ENCODE results near the gene SPO11.
A peak's percentile ranks its signal among the peaks of the same experiment; 100 is the strongest.

Gene SPO11

GRCh38 chr20:57298457-57298856 lies 31.1 kb upstream of the SPO11 start:
- no peaks in the 10 kb centered on the region for H3K27me3 ChIP-seq (ENCODE audit: control insufficient read depth, low read length)
- no peak overlapping the region for H3K4me3 ChIP-seq (ENCODE audit: low read length)
- H3K27ac ChIP-seq (ENCODE audit: low read depth, low read length), result peak overlapping the region; percentile 38
- no peaks in the 10 kb centered on the region for H3K9me2 ChIP-seq (replicated peaks; ENCODE audit: control insufficient read depth, low read length)
- peaks cover 9% of the 10 kb centered on the region for H3F3A ChIP-seq (ENCODE audit: control insufficient read depth, insufficient read depth)
- no peaks in the 10 kb centered on the region for H4K20me1 ChIP-seq (ENCODE audit: control insufficient read depth, insufficient read depth, low read depth, low read length)
- peak overlapping the region; percentile 41 for H3K4me2 ChIP-seq (ENCODE audit: low read length)
- H3K36me3 ChIP-seq (ENCODE audit: control insufficient read depth, low read length), result no peaks in the 10 kb centered on the region
- H3K4me1 ChIP-seq (ENCODE audit: control insufficient read depth, low read length), result peaks cover 38% of the 10 kb centered on the region
- H3K9me3 ChIP-seq (ENCODE audit: control insufficient read depth, insufficient read depth, low read length), result no peaks in the 10 kb centered on the region
- TF ChIP-seq EZH2phosphoT487 (IDR thresholded peaks at IDR 0.05; ENCODE audit: borderline replicate concordance, low read length) (no peak), CTCF (IDR thresholded peaks at IDR 0.05; ENCODE audit: low read depth, low read length, poor library complexity, severe bottlenecking) (no peak)
- H3K79me2 ChIP-seq (ENCODE audit: control insufficient read depth, low read length), result no peaks in the 10 kb centered on the region

- Histone ChIP-seq H3K4me1 (ENCODE audit: control insufficient read depth, low read length) (peaks cover 57% of the 10 kb centered on the region), H3K9me2 (replicated peaks; ENCODE audit: control insufficient read depth, low read length) (no peaks in the 10 kb centered on the region), H3K27ac (ENCODE audit: low read depth, low read length) (no peak overlapping the region), H3K4me3 (ENCODE audit: low read length) (no peak overlapping the region), H3K36me3 (ENCODE audit: control insufficient read depth, low read length) (no peaks in the 10 kb centered on the region), H3K79me2 (ENCODE audit: control insufficient read depth, low read length) (no peaks in the 10 kb centered on the region), H3K27me3 (ENCODE audit: control insufficient read depth, low read length) (no peaks in the 10 kb centered on the region), H3K4me2 (ENCODE audit: low read length) (no peak overlapping the region), H4K20me1 (ENCODE audit: control insufficient read depth, insufficient read depth, low read depth, low read length) (no peaks in the 10 kb centered on the region), H3K9me3 (ENCODE audit: control insufficient read depth, insufficient read depth, low read length) (no peaks in the 10 kb centered on the region), H3F3A (ENCODE audit: control insufficient read depth, insufficient read depth) (peaks cover 4% of the 10 kb centered on the region)
- TF ChIP-seq EZH2phosphoT487 (IDR thresholded peaks at IDR 0.05; ENCODE audit: borderline replicate concordance, low read length), result no peak
- no peak for TF ChIP-seq CTCF (IDR thresholded peaks at IDR 0.05; ENCODE audit: low read depth, low read length, poor library complexity, severe bottlenecking)
These were observed 28.6 kb upstream of the SPO11 start for GRCh38 chr20:57301026-57301425.

GRCh38 chr20:57306747-57307146 lies 22.9 kb upstream of the SPO11 start:
- no peaks in the 10 kb centered on the region for H3K9me2 ChIP-seq (replicated peaks; ENCODE audit: control insufficient read depth, low read length)
- H3K4me1 ChIP-seq (ENCODE audit: control insufficient read depth, low read length), result peaks cover 86% of the 10 kb centered on the region
- no peak overlapping the region; the same call in 1 of the 2 replicates for H3K4me2 ChIP-seq (ENCODE audit: low read length)
- no peak overlapping the region for H3K4me3 ChIP-seq (ENCODE audit: low read length)
- TF ChIP-seq EZH2phosphoT487 (IDR thresholded peaks at IDR 0.05; ENCODE audit: borderline replicate concordance, low read length), result no peak
- TF ChIP-seq CTCF (IDR thresholded peaks at IDR 0.05; ENCODE audit: low read depth, low read length, poor library complexity, severe bottlenecking), result no peak
- H3K27ac ChIP-seq (ENCODE audit: low read depth, low read length), result no peak overlapping the region
- peaks cover 14% of the 10 kb centered on the region for H3K79me2 ChIP-seq (ENCODE audit: control insufficient read depth, low read length)
- H3K9me3 ChIP-seq (ENCODE audit: control insufficient read depth, insufficient read depth, low read length), result peaks cover 11% of the 10 kb centered on the region; the same call in 1 of the 2 replicates
- H4K20me1 ChIP-seq (ENCODE audit: control insufficient read depth, insufficient read depth, low read depth, low read length), result no peaks in the 10 kb centered on the region
- peaks cover 3% of the 10 kb centered on the region; the same call in 1 of the 2 replicates for H3K36me3 ChIP-seq (ENCODE audit: control insufficient read depth, low read length)
- no peaks in the 10 kb centered on the region for H3K27me3 ChIP-seq (ENCODE audit: control insufficient read depth, low read length)
- H3F3A ChIP-seq (ENCODE audit: control insufficient read depth, insufficient read depth), result peaks cover 15% of the 10 kb centered on the region
